Kidney epithelial cell (primary cell): Measurements from ENCODE around the gene SUPT5H. TPM values are rescaled to one million over a fixed set of nuclear protein-coding genes. Genes with fewer than 3 reads are reported as not detected.

Experiments used
- DNase-seq: peaks from one replicate; pipeline ENCODE4 v3.0.0-alpha.2; 2010; ENCODE audit warnings: low read depth
- H3K27me3 ChIP-seq: 2 replicates; pipeline ENCODE4 v1.6.0; 2011; ENCODE audit warnings: low read length; ENCODE audit not compliant: control insufficient read depth, insufficient read depth
- H3K36me3 ChIP-seq: 2 replicates; pipeline ENCODE4 v1.5.1; 2011; ENCODE audit warnings: low read length; ENCODE audit not compliant: control insufficient read depth, insufficient read depth
- H3K4me3 ChIP-seq: 2 replicates; pipeline ENCODE4 v1.5.1; 2011; ENCODE audit warnings: low read depth, mild to moderate bottlenecking, control low read depth, low read length
- total RNA-seq: library from RNA; depleted of rRNA; stranded (reverse); fragments of >200 nt; gene quantifications from 2 replicates; pipeline ENCODE4 v1.2.3, GENCODE V29; 2015
- TF ChIP-seq, protein P1 (sequence below): IDR thresholded peaks from 2 replicates; pipeline ENCODE4 v1.5.1; 2011; ENCODE audit warnings: mild to moderate bottlenecking, moderate library complexity, low read length, control low read depth, inconsistent platforms; ENCODE audit not compliant: insufficient read depth, poor library complexity, severe bottlenecking

Gene SUPT5H
- total RNA-seq, 1 donor from 2014 or later, result 121 TPM

DNA sequence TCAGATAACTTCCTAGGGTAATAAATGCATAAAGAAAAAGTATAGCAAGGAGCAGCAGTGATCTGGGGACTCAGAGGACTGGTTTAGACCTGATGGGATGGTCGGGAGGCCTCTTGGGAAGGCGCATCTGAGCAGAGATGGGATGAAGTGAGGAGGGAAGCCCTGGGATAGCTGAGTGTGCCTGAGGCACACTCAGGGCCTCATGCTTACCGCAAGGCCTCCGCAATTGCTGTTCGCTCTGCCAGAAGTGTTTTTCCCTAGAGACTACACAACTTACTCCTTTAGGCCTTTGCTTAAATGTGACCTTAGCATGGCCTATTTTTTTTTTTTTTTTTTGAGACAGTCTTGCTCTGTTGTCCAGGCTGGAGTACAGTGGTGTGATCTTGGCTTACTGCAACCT, 49.3 kb downstream of the SUPT5H start:
- Histone ChIP-seq H3K36me3 (no peaks in the 10 kb centered on the region), H3K27me3 (peaks cover 31% of the 10 kb centered on the region), H3K4me3 (no peak overlapping the region)
- no peak for DNase-seq
- TF ChIP-seq, protein P1, sequence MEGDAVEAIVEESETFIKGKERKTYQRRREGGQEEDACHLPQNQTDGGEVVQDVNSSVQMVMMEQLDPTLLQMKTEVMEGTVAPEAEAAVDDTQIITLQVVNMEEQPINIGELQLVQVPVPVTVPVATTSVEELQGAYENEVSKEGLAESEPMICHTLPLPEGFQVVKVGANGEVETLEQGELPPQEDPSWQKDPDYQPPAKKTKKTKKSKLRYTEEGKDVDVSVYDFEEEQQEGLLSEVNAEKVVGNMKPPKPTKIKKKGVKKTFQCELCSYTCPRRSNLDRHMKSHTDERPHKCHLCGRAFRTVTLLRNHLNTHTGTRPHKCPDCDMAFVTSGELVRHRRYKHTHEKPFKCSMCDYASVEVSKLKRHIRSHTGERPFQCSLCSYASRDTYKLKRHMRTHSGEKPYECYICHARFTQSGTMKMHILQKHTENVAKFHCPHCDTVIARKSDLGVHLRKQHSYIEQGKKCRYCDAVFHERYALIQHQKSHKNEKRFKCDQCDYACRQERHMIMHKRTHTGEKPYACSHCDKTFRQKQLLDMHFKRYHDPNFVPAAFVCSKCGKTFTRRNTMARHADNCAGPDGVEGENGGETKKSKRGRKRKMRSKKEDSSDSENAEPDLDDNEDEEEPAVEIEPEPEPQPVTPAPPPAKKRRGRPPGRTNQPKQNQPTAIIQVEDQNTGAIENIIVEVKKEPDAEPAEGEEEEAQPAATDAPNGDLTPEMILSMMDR, result no peak

DNA sequence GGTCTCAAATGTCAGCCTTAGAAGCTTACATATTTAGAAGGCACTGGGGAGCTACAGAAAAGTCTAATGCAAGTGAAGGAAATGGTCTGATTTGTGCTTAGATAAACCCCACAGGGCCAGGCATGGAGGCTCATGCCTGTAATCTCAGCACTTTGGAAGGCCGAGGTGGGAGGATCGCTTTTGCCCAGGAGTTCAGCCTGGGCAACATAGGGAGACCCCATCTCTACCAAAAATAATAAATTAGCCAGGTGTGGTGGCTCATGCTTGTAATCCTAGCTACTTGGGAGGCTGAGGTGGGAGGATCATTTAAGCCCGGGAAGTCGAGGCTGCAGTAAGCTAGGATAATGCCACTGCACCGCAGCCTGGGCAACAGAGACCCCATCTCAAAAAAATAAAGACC, 50.7 kb downstream of the SUPT5H start:
- TF ChIP-seq, protein P1, result no peak
- Histone ChIP-seq H3K27me3 (peaks cover 43% of the 10 kb centered on the region), H3K36me3 (no peaks in the 10 kb centered on the region), H3K4me3 (no peak overlapping the region)
- no peak for DNase-seq

DNA sequence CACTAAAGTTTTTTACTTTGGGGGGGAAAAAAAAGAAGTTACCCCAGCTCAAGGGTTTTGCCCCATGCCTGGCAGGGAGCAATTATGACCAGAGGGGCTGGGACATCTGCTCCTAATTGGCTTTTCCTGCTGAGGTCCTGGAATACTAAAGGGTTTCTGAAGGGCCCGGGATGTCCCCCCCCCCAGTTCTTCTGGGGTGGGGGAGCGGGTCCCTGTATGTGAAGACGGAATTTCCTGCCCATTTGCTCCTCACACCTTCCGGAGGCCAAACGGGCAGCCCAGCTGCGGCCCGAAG, 52.3 kb downstream of the SUPT5H start:
- Histone ChIP-seq H3K4me3 (no peak overlapping the region), H3K27me3 (peaks cover 45% of the 10 kb centered on the region), H3K36me3 (no peaks in the 10 kb centered on the region)
- TF ChIP-seq, protein P1, result no peak
- DNase-seq, result no peak

DNA sequence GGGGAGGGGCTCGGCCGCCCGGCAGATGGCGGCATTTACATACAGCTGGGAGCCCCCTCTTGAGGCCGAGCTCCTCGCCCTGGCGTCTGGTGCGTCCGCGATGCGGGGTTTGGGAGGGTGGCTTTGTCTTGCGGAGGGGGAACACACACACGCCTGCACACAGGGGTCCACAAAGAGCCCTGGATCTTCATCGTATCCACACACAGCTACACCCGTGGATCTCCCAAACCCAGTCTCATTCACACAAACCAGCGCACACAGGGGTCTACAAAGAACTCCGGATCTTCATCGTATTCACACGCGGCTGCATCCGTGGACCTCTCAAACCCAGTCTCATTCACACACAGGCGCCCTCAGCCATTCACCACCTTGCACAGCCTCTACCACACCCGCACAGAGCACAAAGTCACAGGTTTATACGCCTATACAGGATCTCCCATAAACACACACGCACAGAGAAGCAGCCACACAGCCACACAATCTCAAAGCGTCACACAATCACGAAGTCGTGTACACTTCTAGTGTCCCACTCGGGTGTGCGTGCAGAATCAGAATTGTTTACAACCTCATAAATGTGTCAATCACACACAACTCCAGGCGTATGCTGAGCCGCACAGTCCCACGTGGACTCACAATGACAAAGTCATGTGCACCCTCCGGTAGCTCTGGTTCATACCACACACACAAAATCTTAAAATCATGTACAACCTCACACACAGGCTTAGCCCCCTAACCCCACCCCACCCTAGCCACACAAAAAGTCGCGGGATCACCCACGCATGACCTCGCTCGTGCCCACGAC, 52.8 kb downstream of the SUPT5H start:
- no peaks in the 10 kb centered on the region for H3K36me3 ChIP-seq
- H3K27me3 ChIP-seq, result peaks cover 47% of the 10 kb centered on the region
- TF ChIP-seq, protein P1, result peak; percentile 57
- no peak overlapping the region for H3K4me3 ChIP-seq
- no peak for DNase-seq

DNA sequence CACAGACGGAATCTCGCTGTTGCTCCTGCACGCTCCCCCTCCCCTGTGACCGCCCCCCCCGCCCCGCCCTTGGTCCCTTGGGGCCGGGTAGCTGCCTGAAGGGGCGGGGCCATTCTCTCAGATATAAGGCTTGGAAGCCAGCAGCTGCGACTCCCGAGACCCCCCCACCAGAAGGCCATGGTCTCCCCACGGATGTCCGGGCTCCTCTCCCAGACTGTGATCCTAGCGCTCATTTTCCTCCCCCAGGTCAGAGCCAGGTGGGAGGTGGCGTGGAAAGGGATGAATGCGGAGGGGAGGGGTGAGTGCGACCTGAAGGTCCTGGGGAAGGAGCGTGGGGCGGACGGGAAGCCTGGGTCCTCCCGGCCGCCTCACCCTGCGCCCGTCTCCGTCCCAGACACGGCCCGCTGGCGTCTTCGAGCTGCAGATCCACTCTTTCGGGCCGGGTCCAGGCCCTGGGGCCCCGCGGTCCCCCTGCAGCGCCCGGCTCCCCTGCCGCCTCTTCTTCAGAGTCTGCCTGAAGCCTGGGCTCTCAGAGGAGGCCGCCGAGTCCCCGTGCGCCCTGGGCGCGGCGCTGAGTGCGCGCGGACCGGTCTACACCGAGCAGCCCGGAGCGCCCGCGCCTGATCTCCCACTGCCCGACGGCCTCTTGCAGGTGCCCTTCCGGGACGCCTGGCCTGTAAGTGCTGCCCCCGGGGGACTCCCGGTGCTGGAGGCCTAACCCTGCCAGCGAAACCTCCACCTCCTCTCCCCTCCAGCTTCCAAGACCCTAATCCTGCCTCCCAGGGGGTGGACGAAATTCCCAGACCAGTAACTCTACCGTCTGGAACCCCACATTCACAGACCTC, 53.6 kb downstream of the SUPT5H start, which contains the start of gene DLL3:
DLL3 (plus strand) TSS at position 150 of the 845 bp plus-strand sequence; CDS start at position 178, 28 bp downstream.
- DNase-seq, result no peak
- TF ChIP-seq, protein P1, result no peak
- Histone ChIP-seq H3K27me3 (peaks cover 52% of the 10 kb centered on the region), H3K36me3 (no peaks in the 10 kb centered on the region), H3K4me3 (no peak within 1 kb of the TSS)

DNA sequence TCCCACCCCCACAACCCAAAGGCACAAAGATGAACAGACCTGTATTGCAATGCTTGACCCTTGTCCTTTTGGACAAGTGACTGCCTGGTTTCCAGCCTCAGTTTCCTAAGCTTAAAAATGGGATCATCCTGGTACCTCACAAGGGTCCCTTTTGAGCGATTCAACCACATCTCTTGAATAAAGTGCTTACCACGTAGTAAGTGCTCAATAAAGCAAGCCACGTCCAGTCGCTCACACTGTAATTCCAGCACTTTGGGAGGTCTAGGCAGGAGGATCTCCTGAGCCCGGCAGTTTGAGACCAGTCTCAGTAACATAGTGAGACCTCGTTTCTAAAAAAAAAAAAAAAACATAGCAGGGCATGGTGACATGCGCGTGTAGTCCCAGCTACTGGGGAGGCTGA, 54.5 kb downstream of the SUPT5H start:
- Histone ChIP-seq H3K27me3 (peaks cover 54% of the 10 kb centered on the region), H3K36me3 (no peaks in the 10 kb centered on the region), H3K4me3 (no peak overlapping the region)
- DNase-seq, result no peak
- TF ChIP-seq, protein P1, result no peak
